ENCODE results near the gene ATOH8.

The ATOH8 gene

GRCh38 chr2:85737961-85738360 lies 15.8 kb upstream of the ATOH8 start:
- no peak for DNase-seq

GRCh38 chr2:85740193-85740592 lies 13.6 kb upstream of the ATOH8 start:
- no peak for DNase-seq

GRCh38 chr2:85741211-85741832 lies 12.5 kb upstream of the ATOH8 start:
- DNase-seq, result no peak

GRCh38 chr2:85741833-85742455 lies 11.8 kb upstream of the ATOH8 start:
- DNase-seq, result peak; percentile 86

GRCh38 chr2:85743304-85743978 lies 10.3 kb upstream of the ATOH8 start:
- no peak for DNase-seq

GRCh38 chr2:85744055-85744454 lies 9.7 kb upstream of the ATOH8 start:
- no peak for DNase-seq

GRCh38 chr2:85744741-85745601 lies 8.8 kb upstream of the ATOH8 start:
- peak; percentile 23 for DNase-seq

- no peak for DNase-seq
Measured at GRCh38 chr2:85745619-85746018, 8.2 kb upstream of the ATOH8 start.

- no peak for DNase-seq
Measured at GRCh38 chr2:85746321-85747004, 7.3 kb upstream of the ATOH8 start.

- DNase-seq, result no peak
Measured at GRCh38 chr2:85747441-85747840, 6.3 kb upstream of the ATOH8 start.

- no peak for DNase-seq
Measured at GRCh38 chr2:85748039-85748734, 5.6 kb upstream of the ATOH8 start.

- no peak for DNase-seq
Measured at GRCh38 chr2:85748985-85749875, 4.6 kb upstream of the ATOH8 start.

- DNase-seq, result peak; percentile 64
Measured at GRCh38 chr2:85750587-85751575, 2.9 kb upstream of the ATOH8 start.

GRCh38 chr2:85751627-85752026 lies 2.2 kb upstream of the ATOH8 start:
- no peak for DNase-seq

- DNase-seq, result peak; percentile 46
Measured at GRCh38 chr2:85753035-85753524, 711 bp upstream of the ATOH8 start.

GRCh38 chr2:85754313-85755095 lies 713 bp downstream of the ATOH8 start:
- DNase-seq, result peak; percentile 45

- DNase-seq, result peak; percentile 39
Measured at GRCh38 chr2:85755122-85756027, 1.6 kb downstream of the ATOH8 start.

GRCh38 chr2:85756195-85756594 lies 2.4 kb downstream of the ATOH8 start:
- DNase-seq, result no peak
